Measurements from ENCODE around the gene CPXM2.

DNA sequence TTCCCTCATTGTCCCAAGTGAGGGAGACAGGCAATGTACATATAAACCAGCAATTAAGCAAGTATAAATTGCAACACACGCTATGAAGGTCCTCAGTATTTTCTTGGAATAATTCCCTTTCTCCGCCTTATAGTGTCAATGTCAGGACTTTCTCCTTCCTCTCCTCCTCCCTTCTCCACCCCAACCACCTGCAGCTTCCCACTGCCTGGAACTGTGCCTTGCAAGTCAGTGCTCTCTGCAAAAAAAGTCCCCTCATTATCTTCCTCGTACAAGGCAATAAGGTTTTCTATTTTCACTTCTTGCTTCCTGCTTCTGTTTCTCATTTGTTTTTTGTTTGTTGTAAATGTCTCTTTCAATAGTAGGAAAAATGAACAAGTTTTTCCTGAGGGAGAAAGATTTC is 113.7 kb downstream of the CPXM2 start:
- no peak for TF ChIP-seq POLR2AphosphoS5 (IDR thresholded peaks at IDR 0.05; ENCODE audit: low read depth, low read length)
- TF ChIP-seq, protein P1, sequence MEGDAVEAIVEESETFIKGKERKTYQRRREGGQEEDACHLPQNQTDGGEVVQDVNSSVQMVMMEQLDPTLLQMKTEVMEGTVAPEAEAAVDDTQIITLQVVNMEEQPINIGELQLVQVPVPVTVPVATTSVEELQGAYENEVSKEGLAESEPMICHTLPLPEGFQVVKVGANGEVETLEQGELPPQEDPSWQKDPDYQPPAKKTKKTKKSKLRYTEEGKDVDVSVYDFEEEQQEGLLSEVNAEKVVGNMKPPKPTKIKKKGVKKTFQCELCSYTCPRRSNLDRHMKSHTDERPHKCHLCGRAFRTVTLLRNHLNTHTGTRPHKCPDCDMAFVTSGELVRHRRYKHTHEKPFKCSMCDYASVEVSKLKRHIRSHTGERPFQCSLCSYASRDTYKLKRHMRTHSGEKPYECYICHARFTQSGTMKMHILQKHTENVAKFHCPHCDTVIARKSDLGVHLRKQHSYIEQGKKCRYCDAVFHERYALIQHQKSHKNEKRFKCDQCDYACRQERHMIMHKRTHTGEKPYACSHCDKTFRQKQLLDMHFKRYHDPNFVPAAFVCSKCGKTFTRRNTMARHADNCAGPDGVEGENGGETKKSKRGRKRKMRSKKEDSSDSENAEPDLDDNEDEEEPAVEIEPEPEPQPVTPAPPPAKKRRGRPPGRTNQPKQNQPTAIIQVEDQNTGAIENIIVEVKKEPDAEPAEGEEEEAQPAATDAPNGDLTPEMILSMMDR (IDR thresholded peaks at IDR 0.05): no peak

All from Panc1 (cell line).